ENCODE data around the gene RPTOR.

GRCh38 chr17:80843741-80844156, 299.1 kb downstream of the RPTOR start:
- no peak for TF ChIP-seq USF2 (IDR thresholded peaks at IDR 0.05; ENCODE audit: borderline replicate concordance, low read depth, low read length)
- TF ChIP-seq CTCF (IDR thresholded peaks at IDR 0.05): no peak
- TF ChIP-seq SIN3A (IDR thresholded peaks at IDR 0.05; ENCODE audit: borderline replicate concordance, low read depth, low read length): no peak
- no peak for TF ChIP-seq RAD21 (IDR thresholded peaks at IDR 0.05; ENCODE audit: low read length)
- TF ChIP-seq MEF2A (IDR thresholded peaks at IDR 0.05; ENCODE audit: borderline replicate concordance, low read depth): no peak
- no peak for TF ChIP-seq FOXM1 (IDR thresholded peaks at IDR 0.05; ENCODE audit: low read depth)
- no peak for TF ChIP-seq TAF1 (IDR thresholded peaks at IDR 0.05; ENCODE audit: borderline replicate concordance, low read depth, low read length)
- TF ChIP-seq POLR2AphosphoS5 (IDR thresholded peaks at IDR 0.05; ENCODE audit: low read depth, low read length): no peak
- TF ChIP-seq, protein P1, sequence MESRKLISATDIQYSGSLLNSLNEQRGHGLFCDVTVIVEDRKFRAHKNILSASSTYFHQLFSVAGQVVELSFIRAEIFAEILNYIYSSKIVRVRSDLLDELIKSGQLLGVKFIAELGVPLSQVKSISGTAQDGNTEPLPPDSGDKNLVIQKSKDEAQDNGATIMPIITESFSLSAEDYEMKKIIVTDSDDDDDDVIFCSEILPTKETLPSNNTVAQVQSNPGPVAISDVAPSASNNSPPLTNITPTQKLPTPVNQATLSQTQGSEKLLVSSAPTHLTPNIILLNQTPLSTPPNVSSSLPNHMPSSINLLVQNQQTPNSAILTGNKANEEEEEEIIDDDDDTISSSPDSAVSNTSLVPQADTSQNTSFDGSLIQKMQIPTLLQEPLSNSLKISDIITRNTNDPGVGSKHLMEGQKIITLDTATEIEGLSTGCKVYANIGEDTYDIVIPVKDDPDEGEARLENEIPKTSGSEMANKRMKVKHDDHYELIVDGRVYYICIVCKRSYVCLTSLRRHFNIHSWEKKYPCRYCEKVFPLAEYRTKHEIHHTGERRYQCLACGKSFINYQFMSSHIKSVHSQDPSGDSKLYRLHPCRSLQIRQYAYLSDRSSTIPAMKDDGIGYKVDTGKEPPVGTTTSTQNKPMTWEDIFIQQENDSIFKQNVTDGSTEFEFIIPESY (IDR thresholded peaks at IDR 0.05; ENCODE audit: borderline replicate concordance, low read depth): no peak
- no peak for TF ChIP-seq RFX5 (IDR thresholded peaks at IDR 0.05; ENCODE audit: low read length)
- TF ChIP-seq ELF1 (IDR thresholded peaks at IDR 0.05): no peak
- TF ChIP-seq MAX (IDR thresholded peaks at IDR 0.05; ENCODE audit: low read depth): no peak
